HepG2 (cell line): ENCODE measurements around the gene ENO3. TPM values are rescaled to one million over a fixed set of nuclear protein-coding genes. Genes with fewer than 3 reads are reported as not detected.

Source experiments
- BCLAF1 ChIP-seq: fragments of 450-650 bp; IDR thresholded peaks from 2 replicates; pipeline ENCODE4 v1.6.1; 2017; ENCODE audit warnings: mild to moderate bottlenecking
- CSRNP2 ChIP-seq: sonication (generic); formaldehyde crosslinking; conservative IDR thresholded peaks from 2 replicates; pipeline ENCODE4 v1.8.0; 2022; ENCODE audit warnings: low read depth, missing genetic modification reagents
- HNRNPUL1 ChIP-seq: fragments of 200-400 bp; formaldehyde crosslinking; IDR thresholded peaks from 2 replicates; pipeline ENCODE4 v1.6.1; 2017; ENCODE audit warnings: low read depth, mild to moderate bottlenecking, low read length, moderate library complexity
- IKZF1 ChIP-seq: fragments of 450-650 bp; IDR thresholded peaks from 2 replicates; pipeline ENCODE4 v1.7.1; 2016
- MTA3 ChIP-seq: sonication (generic); formaldehyde crosslinking; IDR thresholded peaks from 2 replicates; pipeline ENCODE4 v1.4.0; 2020; ENCODE audit warnings: missing genetic modification reagents
- MYPOP ChIP-seq: sonication (generic); formaldehyde crosslinking; IDR thresholded peaks from 2 replicates; pipeline ENCODE4 v1.8.1; 2023; ENCODE audit warnings: mild to moderate bottlenecking, moderate library complexity, missing genetic modification reagents
- TEF ChIP-seq: sonication (generic); formaldehyde crosslinking; IDR thresholded peaks from 2 replicates; pipeline ENCODE4 v1.5.0; 2020; ENCODE audit warnings: missing genetic modification reagents
- XRCC5 ChIP-seq: fragments of 200-400 bp; formaldehyde crosslinking; optimal IDR thresholded peaks from 2 replicates; pipeline ENCODE3; 2017; ENCODE audit warnings: mild to moderate bottlenecking, low read length
- ZHX2 ChIP-seq, 2 experiments: sonication (generic) in 1 of 2; formaldehyde crosslinking in 1 of 2; IDR thresholded peaks; 2 replicates each; pipeline versions ENCODE4 v1.6.1 to v1.9.0; 2014 to 2022; ENCODE audit warnings: antibody characterized with exemption in 1 of 2, borderline replicate concordance in 1 of 2, inconsistent platforms in 1 of 2, low read depth in 1 of 2, missing genetic modification reagents in 1 of 2
- ZNF256 ChIP-seq: sonication (generic); formaldehyde crosslinking; conservative IDR thresholded peaks from 2 replicates; pipeline ENCODE4 v1.4.0; 2020; ENCODE audit warnings: missing genetic modification reagents
- ZNF30 ChIP-seq: sonication (generic); formaldehyde crosslinking; IDR thresholded peaks from 2 replicates; pipeline ENCODE4 v1.5.0; 2020; ENCODE audit warnings: mild to moderate bottlenecking, missing genetic modification reagents
- ZNF432 ChIP-seq: sonication (generic); formaldehyde crosslinking; IDR thresholded peaks from 2 replicates; pipeline ENCODE4 v1.5.0; 2020; ENCODE audit warnings: missing genetic modification reagents, mild to moderate bottlenecking, borderline replicate concordance
- ZNF670 ChIP-seq: sonication (generic); formaldehyde crosslinking; IDR thresholded peaks from 2 replicates; pipeline ENCODE4 v1.8.0; 2022; ENCODE audit warnings: mild to moderate bottlenecking, missing genetic modification reagents, borderline replicate concordance
- ZNF746 ChIP-seq: sonication (generic); formaldehyde crosslinking; IDR thresholded peaks from 2 replicates; pipeline ENCODE4 v1.8.0; 2022; ENCODE audit warnings: mild to moderate bottlenecking, missing genetic modification reagents
- ZNF747 ChIP-seq: sonication (generic); formaldehyde crosslinking; IDR thresholded peaks from 2 replicates; pipeline ENCODE4 v1.8.1; 2023; ENCODE audit warnings: missing genetic modification reagents, mild to moderate bottlenecking, borderline replicate concordance
- ZNF75D ChIP-seq: sonication (generic); formaldehyde crosslinking; IDR thresholded peaks from 2 replicates; pipeline ENCODE4 v1.8.1; 2023; ENCODE audit warnings: missing genetic modification reagents, mild to moderate bottlenecking, borderline replicate concordance
- polyA plus RNA-seq, 8 experiments: library from polyadenylated mRNA; depleted of rRNA in 3 of 8; stranded (reverse) in 7 of 8; unstranded in 1 of 8; fragments of >200 nt; fragmentation: Illumina TruSeq in 4 of 8; extraction: Trizol in 4 of 8; gene quantifications; 2 replicates each; pipeline versions ENCODE4 v1.2.1 to v1.2.3, GENCODE V29; 2011 to 2016; ENCODE audit warnings: low read depth in 4 of 8, missing spikeins in 1 of 8, mixed read lengths in 1 of 8; ENCODE audit not compliant: insufficient read depth in 1 of 8
- total RNA-seq, 5 experiments: library from RNA; depleted of rRNA; stranded (reverse); fragments of >200 nt; fragmentation: Illumina TruSeq; extraction: Trizol; gene quantifications; 2 replicates each; pipeline ENCODE4 v1.2.3, GENCODE V29; 2016; ENCODE audit warnings: low read depth in 1 of 5

ENO3 gene
- total and polyA plus RNA-seq, 2 of the 13 experiments (the other 11 are each of a cell fraction or from before 2014, with no cell fraction given) = 59.8 to 69.8 TPM

- no peak for TF ChIP-seq XRCC5
- no peak for TF ChIP-seq ZNF432 (CRISPR knock-in tag)
- no peak for TF ChIP-seq TEF (CRISPR knock-in tag)
- no peak for TF ChIP-seq ZNF75D
- no peak for TF ChIP-seq ZNF746
- no peak for TF ChIP-seq ZNF256 (CRISPR knock-in tag)
- no peak for TF ChIP-seq ZNF30 (CRISPR knock-in tag)
- no peak for TF ChIP-seq BCLAF1
- TF ChIP-seq CSRNP2 (CRISPR knock-in tag) = no peak
- no peak for TF ChIP-seq IKZF1
- no peak for TF ChIP-seq ZHX2 (IDR thresholded peaks at IDR 0.05; ENCODE audit: low read depth)
- no peak for TF ChIP-seq ZHX2 (CRISPR knock-in tag; IDR thresholded peaks at IDR 0.05; ENCODE audit: borderline replicate concordance)
- TF ChIP-seq ZNF747 (CRISPR knock-in tag) = no peak
- TF ChIP-seq HNRNPUL1 = no peak
- 0 out of 2 replicates have a peak, but pooled peaks have one; percentile 46 for TF ChIP-seq ZNF670 (CRISPR knock-in tag)
- no peak for TF ChIP-seq MTA3 (CRISPR knock-in tag)
- peak; percentile 24; the same call in 1 of the 2 replicates for TF ChIP-seq MYPOP (CRISPR knock-in tag)
Observed at GRCh38 chr17:4997302-4998026, 46.5 kb downstream of the ENO3 start, which contains the start of the genes INCA1 and KIF1C (continued).
